ENCODE data around the gene PDLIM5.

DNA sequence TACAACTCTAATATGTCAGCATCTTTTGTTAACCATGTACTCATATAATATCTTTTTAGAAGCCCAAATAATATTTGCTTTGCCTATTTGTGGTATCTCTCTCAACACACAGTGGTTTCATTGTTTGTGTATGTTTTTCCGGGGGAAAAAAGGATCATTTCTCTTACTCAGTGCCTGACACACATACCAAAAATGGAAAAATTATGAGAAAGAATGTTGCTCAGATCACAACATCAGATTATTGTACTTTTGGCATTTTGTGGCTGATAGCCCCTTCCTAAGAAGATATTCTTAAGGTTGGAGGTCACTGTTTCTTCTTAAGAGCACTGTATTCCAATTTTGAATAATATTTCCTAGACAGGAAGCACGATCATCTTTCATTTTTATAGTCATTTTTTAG lies 93.6 kb downstream of the PDLIM5 start:
- no peak for TF ChIP-seq FOXP2 (optimal IDR thresholded peaks at IDR 0.05; ENCODE audit: borderline replicate concordance, extremely low read depth, extremely low read length, insufficient read depth)
- TF ChIP-seq TAF1 (IDR thresholded peaks at IDR 0.05; ENCODE audit: borderline replicate concordance, insufficient read depth, low read length): no peak
- no peak for TF ChIP-seq SIN3A (IDR thresholded peaks at IDR 0.05; ENCODE audit: borderline replicate concordance, insufficient read depth, low read length)
- no peak for TF ChIP-seq POLR2AphosphoS5 (IDR thresholded peaks at IDR 0.05; ENCODE audit: low read depth, low read length)
- TF ChIP-seq, protein P1, sequence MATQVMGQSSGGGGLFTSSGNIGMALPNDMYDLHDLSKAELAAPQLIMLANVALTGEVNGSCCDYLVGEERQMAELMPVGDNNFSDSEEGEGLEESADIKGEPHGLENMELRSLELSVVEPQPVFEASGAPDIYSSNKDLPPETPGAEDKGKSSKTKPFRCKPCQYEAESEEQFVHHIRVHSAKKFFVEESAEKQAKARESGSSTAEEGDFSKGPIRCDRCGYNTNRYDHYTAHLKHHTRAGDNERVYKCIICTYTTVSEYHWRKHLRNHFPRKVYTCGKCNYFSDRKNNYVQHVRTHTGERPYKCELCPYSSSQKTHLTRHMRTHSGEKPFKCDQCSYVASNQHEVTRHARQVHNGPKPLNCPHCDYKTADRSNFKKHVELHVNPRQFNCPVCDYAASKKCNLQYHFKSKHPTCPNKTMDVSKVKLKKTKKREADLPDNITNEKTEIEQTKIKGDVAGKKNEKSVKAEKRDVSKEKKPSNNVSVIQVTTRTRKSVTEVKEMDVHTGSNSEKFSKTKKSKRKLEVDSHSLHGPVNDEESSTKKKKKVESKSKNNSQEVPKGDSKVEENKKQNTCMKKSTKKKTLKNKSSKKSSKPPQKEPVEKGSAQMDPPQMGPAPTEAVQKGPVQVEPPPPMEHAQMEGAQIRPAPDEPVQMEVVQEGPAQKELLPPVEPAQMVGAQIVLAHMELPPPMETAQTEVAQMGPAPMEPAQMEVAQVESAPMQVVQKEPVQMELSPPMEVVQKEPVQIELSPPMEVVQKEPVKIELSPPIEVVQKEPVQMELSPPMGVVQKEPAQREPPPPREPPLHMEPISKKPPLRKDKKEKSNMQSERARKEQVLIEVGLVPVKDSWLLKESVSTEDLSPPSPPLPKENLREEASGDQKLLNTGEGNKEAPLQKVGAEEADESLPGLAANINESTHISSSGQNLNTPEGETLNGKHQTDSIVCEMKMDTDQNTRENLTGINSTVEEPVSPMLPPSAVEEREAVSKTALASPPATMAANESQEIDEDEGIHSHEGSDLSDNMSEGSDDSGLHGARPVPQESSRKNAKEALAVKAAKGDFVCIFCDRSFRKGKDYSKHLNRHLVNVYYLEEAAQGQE (IDR thresholded peaks at IDR 0.05; ENCODE audit: insufficient read depth in 1 of 2, low read depth in 2 of 2, low read length in 2 of 2): no peak
